Loucy (cell line): ENCODE measurements around the gene PRKCE.
A peak's percentile ranks its signal among the peaks of the same experiment; 100 is the strongest.

Experiments used
- H2AFZ ChIP-seq: fragments of 200-600 bp; sonication (generic); 2 replicates; pipeline ENCODE4 v1.6.0; 2016; ENCODE audit warnings: antibody characterized with exemption, mild to moderate bottlenecking, low read length, moderate library complexity
- H3F3A ChIP-seq: fragments of 200-600 bp; 2 replicates; pipeline ENCODE4 v1.6.0; 2016; ENCODE audit warnings: antibody characterized with exemption, low read depth, mild to moderate bottlenecking
- H3K27me3 ChIP-seq: fragments of 200-600 bp; sonication (generic); 2 replicates; pipeline ENCODE4 v1.6.1; 2014; ENCODE audit warnings: low read length, mild to moderate bottlenecking; ENCODE audit not compliant: insufficient read depth, poor library complexity, severe bottlenecking
- H3K36me3 ChIP-seq: fragments of 200-600 bp; sonication (generic); 2 replicates; pipeline ENCODE4 v1.6.1; 2016; ENCODE audit warnings: low read length; ENCODE audit not compliant: insufficient read depth
- H3K4me1 ChIP-seq: fragments of 200-600 bp; sonication (generic); 2 replicates; pipeline ENCODE4 v1.5.1; 2014; ENCODE audit warnings: low read length, mild to moderate bottlenecking; ENCODE audit not compliant: insufficient read depth, poor library complexity, severe bottlenecking
- H3K4me2 ChIP-seq: fragments of 200-600 bp; sonication (generic); 2 replicates; pipeline ENCODE4 v1.6.0; 2014; ENCODE audit warnings: antibody characterized with exemption, low read length, low read depth, mild to moderate bottlenecking; ENCODE audit not compliant: poor library complexity, severe bottlenecking
- H3K4me3 ChIP-seq: fragments of 200-600 bp; sonication (generic); 2 replicates; pipeline ENCODE4 v1.5.1; 2014; ENCODE audit warnings: low read length, mild to moderate bottlenecking, mixed read lengths; ENCODE audit not compliant: poor library complexity, severe bottlenecking
- H3K79me2 ChIP-seq: fragments of 200-600 bp; sonication (generic); 2 replicates; pipeline ENCODE4 v1.6.1; 2014; ENCODE audit warnings: low read length; ENCODE audit not compliant: insufficient read depth
- H3K9ac ChIP-seq: fragments of 200-600 bp; sonication (generic); 2 replicates; pipeline ENCODE4 v1.6.0; 2014; ENCODE audit warnings: mild to moderate bottlenecking, low read depth, low read length, moderate library complexity; ENCODE audit not compliant: poor library complexity, severe bottlenecking
- H3K9me2 ChIP-seq: fragments of 200-600 bp; sonication (generic); replicated peaks from 2 replicates; pipeline ENCODE4 v1.6.1; 2016; ENCODE audit warnings: low read depth, low read length, mixed read lengths
- H3K9me3 ChIP-seq: fragments of 200-600 bp; sonication (generic); 2 replicates; pipeline ENCODE4 v1.6.1; 2014; ENCODE audit warnings: mild to moderate bottlenecking, antibody characterized with exemption, low read length, low read depth; ENCODE audit not compliant: insufficient read depth
- H4K20me1 ChIP-seq: fragments of 200-600 bp; sonication (generic); 2 replicates; pipeline ENCODE4 v1.6.0; 2014; ENCODE audit warnings: antibody characterized with exemption, low read length, mild to moderate bottlenecking; ENCODE audit not compliant: insufficient read depth, poor library complexity, severe bottlenecking
- CTCF ChIP-seq: fragments of 200-600 bp; sonication (generic); conservative IDR thresholded peaks from 2 replicates; pipeline ENCODE4 v1.5.1; 2014; ENCODE audit warnings: mild to moderate bottlenecking, antibody characterized with exemption, low read length
- EZH2phosphoT487 ChIP-seq: fragments of 200-600 bp; IDR thresholded peaks from 2 replicates; pipeline ENCODE4 v1.6.1; 2018; ENCODE audit warnings: antibody characterized with exemption, mild to moderate bottlenecking, moderate library complexity, borderline replicate concordance

The PRKCE gene

GRCh38 chr2:45834372-45834771 lies 182.9 kb downstream of the PRKCE start:
- no peak overlapping the region for H3K4me3 ChIP-seq
- H3K9me2 ChIP-seq = no peaks in the 10 kb centered on the region

GRCh38 chr2:45834858-45835257 lies 183.4 kb downstream of the PRKCE start:
- H3K9me2 ChIP-seq = no peaks in the 10 kb centered on the region
- TF ChIP-seq CTCF = no peak
- no peak for TF ChIP-seq EZH2phosphoT487
- no peaks in the 10 kb centered on the region for H3F3A ChIP-seq
- H3K4me3 ChIP-seq = no peak overlapping the region
- H3K9ac ChIP-seq = no peak overlapping the region
- H4K20me1 ChIP-seq = no peaks in the 10 kb centered on the region
- peaks cover 54% of the 10 kb centered on the region for H3K79me2 ChIP-seq
- H3K4me2 ChIP-seq = no peak overlapping the region
- peaks cover 12% of the 10 kb centered on the region; the same call in 1 of the 2 replicates for H3K9me3 ChIP-seq
- H2AFZ ChIP-seq = no peak overlapping the region
- peaks cover 43% of the 10 kb centered on the region for H3K4me1 ChIP-seq
- H3K36me3 ChIP-seq = no peaks in the 10 kb centered on the region
- H3K27me3 ChIP-seq = no peaks in the 10 kb centered on the region

More at GRCh38 chr2:45834372-45834771, 182.9 kb downstream of the PRKCE start:
- peak overlapping the region; percentile 37 for H3K4me2 ChIP-seq
- H3K9me3 ChIP-seq = peaks cover 12% of the 10 kb centered on the region; the same call in 1 of the 2 replicates
- no peaks in the 10 kb centered on the region for H3K36me3 ChIP-seq
- H3K79me2 ChIP-seq = peaks cover 49% of the 10 kb centered on the region
- peaks cover 39% of the 10 kb centered on the region for H3K4me1 ChIP-seq
- no peak overlapping the region for H2AFZ ChIP-seq
- H3K9ac ChIP-seq = peak overlapping the region; percentile 13
- no peaks in the 10 kb centered on the region for H4K20me1 ChIP-seq
- H3K27me3 ChIP-seq = no peaks in the 10 kb centered on the region
- H3F3A ChIP-seq = no peaks in the 10 kb centered on the region
- TF ChIP-seq CTCF (no peak), EZH2phosphoT487 (no peak)

- H3K27me3 ChIP-seq = no peaks in the 10 kb centered on the region
- peaks cover 69% of the 10 kb centered on the region for H3K79me2 ChIP-seq
- H3K4me3 ChIP-seq = no peak overlapping the region
- H3K4me2 ChIP-seq = no peak overlapping the region
- peak overlapping the region; percentile 23 for H3K9ac ChIP-seq
- H3K9me3 ChIP-seq = no peaks in the 10 kb centered on the region
- H3F3A ChIP-seq = no peaks in the 10 kb centered on the region
- H2AFZ ChIP-seq = no peak overlapping the region
- H3K9me2 ChIP-seq = no peaks in the 10 kb centered on the region
- H3K36me3 ChIP-seq = no peaks in the 10 kb centered on the region
- no peaks in the 10 kb centered on the region for H4K20me1 ChIP-seq
- TF ChIP-seq EZH2phosphoT487 = no peak
- no peak for TF ChIP-seq CTCF
- H3K4me1 ChIP-seq = peaks cover 58% of the 10 kb centered on the region
These were observed 184.8 kb downstream of the PRKCE start for GRCh38 chr2:45836316-45836715.
